HG03342 (cell line): ENCODE measurements around the gene DDX39B.
"Not testable (repeated sequence)": the region's sequence is repeated elsewhere in the genome, so short reads cannot be mapped to it uniquely, and the experiment has no call there.

ENCODE experiments used
- ATAC-seq: cut with Tn5 transposase; IDR thresholded peaks from one replicate; pipeline ENCODE4 v1.9.1; 2021; ENCODE audit warnings: mild to moderate bottlenecking, moderate library complexity; ENCODE audit not compliant: unreplicated experiment

DDX39B gene

DNA sequence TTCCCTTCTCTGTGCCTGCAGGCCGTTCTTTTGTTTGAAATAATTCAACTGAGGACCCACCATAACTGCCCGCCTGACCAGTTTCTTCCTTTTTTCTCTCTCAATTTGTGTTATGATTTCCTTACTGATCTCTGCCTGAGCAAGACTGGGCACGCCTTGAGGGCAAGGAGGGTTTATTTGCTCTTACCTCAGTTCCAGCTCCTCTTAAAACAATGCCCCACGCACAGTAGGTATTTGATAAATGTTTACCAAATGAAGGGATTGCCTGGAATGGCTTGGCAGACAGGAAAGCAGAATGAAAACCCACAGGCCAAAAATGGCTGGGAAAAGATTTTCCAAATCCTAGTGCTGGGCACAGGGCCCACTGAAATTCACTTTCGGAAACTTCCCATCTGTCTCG lies 54.1 kb downstream of the DDX39B start:
- ATAC-seq = not testable (repeated sequence)

DNA sequence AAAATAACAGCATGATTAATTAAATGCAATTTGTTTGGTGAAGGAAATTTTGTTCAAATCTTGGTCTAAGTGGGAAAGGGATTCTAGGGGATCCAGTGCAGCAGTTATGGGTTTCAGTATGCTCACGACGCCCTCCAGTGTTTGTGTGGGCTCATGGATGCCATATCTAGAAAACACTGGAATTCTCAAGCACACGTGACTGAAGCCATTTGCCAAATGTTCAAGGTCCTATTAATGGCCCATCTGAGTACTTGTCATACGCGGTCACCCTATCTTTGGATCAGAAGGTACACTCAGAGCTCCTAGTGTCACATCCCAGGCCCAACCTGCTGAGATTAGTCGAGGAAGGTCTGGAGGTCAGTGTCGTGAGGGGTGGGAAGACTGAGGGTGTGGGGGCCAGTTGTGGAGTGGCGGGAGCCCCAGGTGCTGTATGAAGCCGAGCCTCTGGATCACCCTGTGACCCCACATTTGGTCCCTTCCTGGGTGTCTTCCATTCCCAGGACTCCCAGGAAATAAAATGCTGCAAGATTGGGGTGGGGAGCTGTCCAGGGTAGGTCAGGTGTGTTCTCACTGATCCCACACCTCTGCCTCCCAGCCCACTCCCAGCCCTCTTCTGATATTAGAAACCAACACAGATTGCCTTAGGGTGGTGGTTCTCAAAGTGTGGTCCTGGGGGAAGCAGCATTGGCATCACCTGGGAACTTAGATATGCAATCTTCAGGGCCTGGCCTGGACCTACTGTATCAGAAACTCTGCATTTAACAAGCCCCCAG lies 55.6 kb downstream of the DDX39B start:
- ATAC-seq = not testable (repeated sequence)

- no peak for ATAC-seq
Measured at GRCh38 chr6:31485055-31485454, 56.7 kb downstream of the DDX39B start.

- no peak for ATAC-seq
Measured at GRCh38 chr6:31483392-31483791, 58.4 kb downstream of the DDX39B start.

- no peak for ATAC-seq
Measured at GRCh38 chr6:31480574-31480973, 61.2 kb downstream of the DDX39B start.
